NCI-H2171 treated with DMSO at 0.1 percent for 48 hours (cell line): ENCODE measurements around the gene WDR7.

ENCODE experiments used
- DNase-seq: peaks from one replicate; lab custom pipeline; 2025; lab: John Stamatoyannopoulos, UW

WDR7 gene

DNA sequence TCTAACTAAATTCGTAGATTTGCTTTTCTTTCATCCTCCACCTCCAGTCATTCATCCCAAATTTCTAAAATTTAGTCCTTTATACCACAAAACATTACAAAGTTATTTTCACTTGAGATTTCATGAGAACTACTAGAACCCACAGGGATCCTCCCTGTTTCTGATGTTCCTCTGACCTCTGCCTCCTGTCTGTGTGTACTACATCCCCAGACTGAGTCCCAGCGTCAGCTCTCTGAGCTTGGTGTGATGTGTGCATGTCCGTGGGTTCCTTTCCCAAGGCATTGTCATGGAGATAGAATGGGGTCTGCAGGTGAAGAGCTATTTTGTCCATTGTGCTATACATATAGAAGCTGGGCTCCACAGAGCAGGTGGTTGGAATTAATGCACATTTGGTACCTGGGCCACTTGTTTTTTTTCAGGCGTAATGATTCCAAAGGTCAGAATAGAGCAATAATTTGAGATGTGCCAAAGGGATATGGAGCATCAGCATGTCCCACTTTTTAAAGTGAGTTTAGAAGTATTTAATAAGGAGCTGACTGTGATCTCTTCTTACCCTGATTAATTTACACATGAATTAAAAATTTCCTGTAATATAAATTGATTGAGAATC is 344.5 kb downstream of the WDR7 start:
- no peak for DNase-seq

DNA sequence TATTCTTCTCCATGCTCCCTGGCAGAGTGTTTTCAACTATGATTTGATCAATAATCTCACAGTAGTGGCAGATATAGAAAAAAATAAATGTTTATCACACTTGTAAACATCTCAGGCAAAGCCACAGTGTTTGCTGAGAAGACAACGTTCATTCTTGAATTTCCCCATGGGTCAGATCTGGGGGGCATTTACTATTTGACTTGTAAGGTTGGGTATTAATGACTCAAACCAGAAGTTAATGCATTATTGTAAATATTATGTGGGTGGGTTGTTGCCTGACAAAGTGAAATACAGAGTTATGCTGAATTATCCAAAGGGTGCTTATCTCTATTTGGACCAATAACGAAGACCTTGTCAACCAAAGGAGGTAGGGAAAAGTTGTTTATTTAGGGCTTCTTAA is 346.0 kb downstream of the WDR7 start:
- no peak for DNase-seq

DNA sequence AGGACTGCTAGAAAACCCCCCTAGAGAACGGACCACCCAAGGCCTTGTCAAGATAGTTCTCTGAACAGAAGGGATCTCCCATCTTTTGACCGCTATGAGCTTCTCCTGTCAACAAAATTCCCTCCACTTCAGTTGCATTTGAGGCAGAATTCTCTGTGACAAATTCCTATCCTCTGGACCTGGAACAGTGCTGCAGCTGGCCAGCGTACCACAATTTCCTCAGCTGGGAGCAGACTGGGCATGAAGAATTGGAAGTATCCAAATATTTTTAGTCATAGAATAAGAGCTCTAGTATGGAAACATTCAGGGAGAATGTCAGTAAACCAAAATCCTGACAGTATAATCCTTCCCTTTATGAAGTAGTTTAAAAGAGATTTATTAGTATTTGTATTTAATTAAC is 348.7 kb downstream of the WDR7 start:
- no peak for DNase-seq

DNA sequence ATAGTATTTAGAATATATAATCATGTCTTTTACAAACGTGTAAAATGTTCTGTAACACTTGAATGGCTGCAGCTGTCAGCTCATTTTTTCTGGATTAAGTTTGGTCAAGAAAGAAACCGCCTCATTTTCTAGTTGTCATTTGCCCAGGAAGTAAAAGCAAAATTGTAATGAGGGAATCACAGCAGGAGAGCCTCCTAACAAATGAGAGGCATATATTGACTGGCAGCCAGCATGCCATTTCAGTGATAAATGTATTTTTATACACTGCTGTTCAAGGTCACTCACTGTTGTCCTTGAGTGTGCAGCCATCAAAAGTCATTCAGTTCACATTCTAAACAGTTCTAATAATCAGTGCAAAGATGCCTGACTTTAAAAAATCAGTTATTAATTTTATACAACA is 351.5 kb downstream of the WDR7 start:
- peak; percentile 6 for DNase-seq

DNA sequence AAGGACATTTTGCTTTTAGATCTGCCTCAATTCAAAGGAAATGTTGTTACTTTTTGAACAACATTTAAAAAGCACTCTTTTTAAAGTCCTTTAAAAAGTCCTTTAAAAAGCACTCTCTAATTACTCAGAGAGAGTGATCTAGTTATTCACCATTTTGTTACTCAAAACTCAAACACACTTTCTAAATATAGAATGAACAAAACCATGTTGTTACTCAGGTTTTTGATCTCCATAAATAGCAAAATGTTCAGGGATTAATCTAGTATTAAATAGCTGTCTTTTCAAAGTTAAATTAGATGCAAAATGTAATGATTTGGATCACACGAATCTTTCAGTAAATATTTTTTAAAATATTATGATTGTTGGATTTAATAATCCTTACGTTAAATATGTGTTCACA is 352.2 kb downstream of the WDR7 start:
- DNase-seq = no peak

DNA sequence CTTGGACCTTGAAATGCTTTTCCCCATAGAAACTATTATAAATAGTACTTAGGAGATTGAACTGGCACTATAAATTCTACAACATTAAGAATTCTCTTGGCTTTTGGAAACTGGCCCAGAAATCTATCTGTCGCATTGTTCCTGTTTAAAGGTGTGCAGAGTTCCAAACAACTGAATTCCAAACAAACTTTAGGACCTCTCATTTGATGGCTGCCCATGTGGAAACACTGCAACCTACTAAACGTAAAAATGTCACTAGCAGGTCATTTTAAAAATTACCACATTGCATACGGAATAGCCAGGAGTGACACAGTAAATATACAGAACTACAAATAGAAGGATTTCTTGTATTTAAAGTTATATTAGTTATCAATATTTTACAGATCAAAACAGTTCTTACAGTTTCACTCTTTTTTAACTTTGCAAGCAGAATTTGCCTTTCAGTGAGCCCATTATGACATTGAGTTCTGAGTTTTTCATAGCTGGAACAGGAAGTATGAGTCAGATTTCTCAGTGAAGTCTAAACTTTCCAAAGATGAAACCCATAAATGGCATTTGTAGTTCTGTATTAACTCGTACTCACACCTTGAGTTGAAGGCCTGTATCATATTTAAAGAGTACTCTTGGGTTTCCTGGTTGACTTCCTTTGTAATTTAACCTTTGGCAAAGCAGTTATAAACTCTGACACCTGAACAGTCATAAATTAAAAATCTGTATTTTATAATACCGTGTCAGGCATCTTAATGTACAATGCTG is 353.4 kb downstream of the WDR7 start:
- no peak for DNase-seq

DNA sequence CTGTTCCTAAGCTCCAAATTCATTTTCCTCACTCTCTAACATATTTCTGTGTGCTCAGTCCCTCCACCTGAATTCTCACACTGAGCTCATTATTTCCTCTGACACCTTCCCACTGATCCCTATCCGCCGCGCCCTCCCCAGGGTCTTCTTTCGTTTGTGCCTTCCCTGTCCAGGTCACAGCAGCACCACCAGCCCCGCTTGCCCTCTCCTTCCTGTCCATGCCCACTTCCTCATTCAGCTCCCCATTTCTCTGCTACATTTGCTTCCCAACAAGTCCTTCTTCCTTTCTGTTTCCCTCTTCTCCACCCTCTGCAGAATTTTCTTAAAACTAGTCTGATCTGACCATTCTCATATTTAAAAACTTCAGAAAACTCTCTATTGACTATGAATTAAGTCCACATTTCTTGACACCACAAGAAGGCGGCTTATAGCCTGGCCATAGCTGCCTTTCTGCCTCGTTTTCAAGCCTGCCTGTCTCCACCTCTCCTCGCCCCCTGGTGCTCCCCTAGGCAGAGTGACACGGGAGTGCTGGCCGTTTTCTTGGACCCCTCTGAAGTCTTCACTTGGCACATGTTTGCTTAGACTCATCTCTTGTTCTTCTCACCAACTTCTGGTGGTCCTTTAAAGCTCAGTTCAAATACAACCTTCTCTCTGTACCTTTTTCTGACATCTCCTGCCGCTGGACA is 357.0 kb downstream of the WDR7 start:
- DNase-seq = no peak

DNA sequence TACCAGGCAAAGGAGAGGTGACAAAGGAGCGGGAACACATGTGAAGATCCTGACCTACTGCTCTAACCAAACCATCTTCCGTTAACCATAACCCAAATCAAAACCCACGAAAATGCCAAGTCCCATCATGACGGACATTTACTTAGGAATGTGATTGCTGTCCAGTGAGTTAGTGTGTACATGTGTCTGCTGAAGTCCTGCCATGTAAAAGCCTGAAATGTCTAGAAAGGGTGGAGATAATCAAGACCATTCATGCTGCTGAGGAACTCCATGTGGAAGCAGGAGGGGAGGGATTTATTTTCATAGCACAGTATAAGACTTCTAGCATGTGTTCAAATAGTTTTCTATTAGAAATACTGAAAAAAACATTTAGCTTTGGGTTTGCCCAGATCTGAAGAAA is 358.7 kb downstream of the WDR7 start:
- no peak for DNase-seq

DNA sequence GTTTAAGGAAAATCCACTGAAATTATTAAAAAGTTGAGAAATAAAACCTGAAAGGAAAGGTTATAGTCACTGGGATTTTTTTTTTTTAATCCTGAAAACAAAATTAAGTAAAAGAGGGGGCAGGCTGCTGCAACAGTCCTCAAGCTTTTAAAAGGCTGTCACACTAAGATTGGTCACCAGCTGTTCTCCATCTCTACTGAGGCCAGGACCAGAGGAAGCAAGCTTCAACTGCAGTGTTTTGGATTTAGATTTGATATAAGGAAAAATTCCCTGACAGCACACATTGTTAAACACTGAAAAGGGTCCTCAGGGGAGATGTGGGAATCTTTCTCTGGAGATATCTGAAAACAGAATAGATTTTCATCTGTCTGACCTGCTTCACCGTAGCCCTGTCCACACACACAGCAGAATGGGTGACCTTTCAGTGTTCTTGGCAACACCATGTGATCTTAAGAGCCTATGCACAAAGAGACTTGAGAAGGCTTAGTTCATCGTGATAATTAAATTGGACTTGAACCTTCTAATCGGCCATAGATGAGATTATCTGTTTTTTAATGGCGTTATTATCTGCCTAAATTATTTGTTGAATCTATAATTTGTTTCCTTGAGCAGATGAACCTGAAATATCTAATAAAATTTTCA is 363.7 kb downstream of the WDR7 start:
- no peak for DNase-seq

DNA sequence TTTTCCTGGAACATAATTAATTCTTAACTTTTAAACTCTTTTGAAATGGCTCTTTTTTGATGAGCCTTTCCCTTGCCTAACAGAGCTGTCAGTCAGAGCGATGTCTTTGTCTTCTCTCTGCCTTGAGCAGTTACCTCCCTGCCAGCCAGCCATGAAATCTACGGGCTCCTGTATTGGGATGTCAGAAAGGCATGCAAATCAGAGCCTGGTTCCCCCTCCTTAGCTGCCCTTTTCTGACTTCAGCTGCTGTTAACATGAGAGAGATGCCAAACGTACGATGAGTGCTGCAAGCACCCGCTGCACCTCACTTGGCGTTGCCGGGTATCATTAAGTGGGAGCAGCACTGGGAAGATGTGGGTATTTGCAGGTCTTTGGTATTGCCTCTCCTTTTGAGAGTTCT is 364.3 kb downstream of the WDR7 start:
- no peak for DNase-seq

DNA sequence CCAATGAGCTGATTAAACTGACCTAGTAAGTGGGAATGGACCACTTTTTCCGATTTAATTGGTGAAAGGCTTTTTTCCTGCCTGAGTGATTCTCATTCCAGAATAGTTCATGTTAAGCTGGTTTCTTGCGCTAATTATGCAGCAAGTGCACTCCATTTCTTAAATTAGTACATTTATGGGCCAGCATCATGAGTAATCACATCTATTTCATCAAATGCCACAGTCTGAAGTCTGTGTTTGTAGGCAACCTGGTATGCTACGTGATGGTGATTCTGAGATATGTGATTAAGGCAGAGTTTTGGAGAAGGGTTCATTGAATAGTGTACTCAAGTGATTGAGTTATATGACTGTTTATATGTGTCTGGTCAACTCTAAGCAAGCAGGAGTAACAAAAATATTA is 367.7 kb downstream of the WDR7 start:
- DNase-seq = no peak

DNA sequence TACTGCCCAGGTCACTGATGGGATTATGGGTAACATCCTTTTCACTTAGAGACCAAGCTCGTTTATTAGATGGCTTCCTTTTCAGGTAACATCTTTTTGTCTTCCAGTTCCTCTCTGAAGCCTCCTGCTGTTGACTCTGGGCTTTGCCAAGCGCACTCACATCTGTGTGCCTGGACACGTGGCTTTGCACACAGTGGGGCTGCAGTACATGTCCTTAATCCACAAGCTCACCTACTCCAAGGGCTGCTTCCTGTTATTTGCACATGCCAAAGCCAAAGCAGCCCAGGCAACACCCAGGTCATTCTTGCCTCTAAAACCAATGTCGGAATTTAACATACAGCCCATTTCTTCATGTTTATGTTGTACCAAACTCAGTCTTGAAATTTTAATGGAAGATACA is 371.6 kb downstream of the WDR7 start:
- no peak for DNase-seq

DNA sequence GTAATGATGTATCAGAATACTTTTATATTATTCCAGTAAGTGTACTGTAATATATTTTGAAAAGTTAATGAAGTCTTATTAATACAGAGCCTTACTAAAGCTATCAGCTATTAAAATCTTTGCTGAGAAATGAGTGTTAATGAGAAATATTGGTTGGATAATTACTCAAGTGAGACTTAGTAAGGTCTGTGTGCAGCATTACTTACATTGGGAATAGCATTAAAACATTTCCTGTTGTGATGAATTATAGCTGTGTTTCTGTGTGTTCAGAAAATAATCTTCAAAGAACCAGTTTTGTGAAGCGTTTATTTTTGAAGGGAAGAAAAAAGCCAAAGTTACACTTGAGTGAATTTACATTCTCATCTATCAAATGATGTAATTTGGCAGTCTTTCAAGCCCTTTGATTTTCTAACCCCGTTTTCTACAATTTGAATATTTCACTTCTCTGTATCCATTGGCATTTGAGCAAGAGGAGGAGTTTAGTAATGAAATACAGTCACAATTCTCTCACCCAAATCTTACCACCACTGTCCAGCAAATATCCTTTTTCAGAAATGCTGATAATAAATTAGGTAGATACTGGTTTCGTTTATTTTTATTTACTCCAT is 372.2 kb downstream of the WDR7 start:
- no peak for DNase-seq

DNA sequence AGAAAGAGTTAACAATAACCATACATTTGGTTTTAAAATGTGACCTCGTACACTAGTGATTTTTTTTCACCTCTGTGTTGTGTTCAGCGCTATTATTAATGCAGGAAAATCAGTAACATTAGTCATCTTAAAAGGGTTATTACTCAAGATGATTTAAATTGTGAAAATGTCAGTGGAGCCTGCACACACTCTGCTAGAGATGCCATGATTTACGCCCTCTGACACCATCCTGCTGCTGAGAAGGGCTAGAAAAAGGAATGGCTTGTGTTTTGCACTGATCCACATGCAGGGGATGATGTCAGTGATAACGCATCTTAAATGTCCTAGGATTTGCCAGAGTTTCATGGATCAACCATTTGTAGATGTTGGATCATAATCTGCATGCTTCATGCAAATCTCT is 374.4 kb downstream of the WDR7 start:
- no peak for DNase-seq

DNA sequence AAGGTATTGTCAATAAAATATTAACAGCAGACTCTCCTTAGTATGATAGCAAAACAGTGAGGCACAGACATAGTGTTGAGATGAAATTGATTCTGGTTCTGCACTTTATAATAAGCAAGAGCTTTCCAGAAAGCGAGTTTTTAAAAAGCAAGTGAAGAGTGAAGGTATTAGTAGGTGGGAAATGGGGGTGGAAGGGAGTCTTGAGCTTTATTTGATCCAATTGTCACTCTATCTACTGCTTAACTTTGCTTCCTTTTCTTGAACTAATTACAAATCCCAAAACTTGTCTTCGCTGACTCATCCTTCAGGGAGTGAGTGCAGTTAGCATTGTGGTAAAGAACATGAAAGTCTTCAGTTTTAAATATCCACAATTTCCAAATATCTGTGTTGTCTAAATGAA is 375.2 kb downstream of the WDR7 start:
- no peak for DNase-seq

DNA sequence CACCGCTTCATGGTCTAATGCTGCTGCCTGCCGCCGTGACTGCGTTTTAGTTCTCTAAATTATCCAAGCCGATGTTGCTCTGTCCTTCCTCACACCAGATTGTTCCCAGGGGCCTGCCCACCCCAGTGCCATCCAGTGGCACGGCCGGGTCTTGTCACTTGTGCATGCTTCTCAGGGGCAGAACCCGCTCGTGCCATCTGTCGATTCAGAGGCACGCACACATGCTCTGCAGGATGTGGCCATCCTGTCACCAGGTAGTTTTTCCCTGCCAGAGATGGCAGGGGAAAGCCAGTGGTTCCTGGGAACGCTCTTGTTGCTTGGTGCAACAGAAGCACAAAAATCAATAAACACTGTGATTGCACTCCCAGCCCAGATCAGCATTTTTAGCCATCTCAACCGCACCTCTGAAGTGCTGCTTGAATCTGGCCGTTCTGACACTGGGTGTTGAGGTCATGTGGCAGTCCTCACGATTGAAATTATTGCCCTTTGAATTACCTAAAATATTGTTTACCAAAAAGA is 376.1 kb downstream of the WDR7 start:
- DNase-seq = peak; percentile 74

DNA sequence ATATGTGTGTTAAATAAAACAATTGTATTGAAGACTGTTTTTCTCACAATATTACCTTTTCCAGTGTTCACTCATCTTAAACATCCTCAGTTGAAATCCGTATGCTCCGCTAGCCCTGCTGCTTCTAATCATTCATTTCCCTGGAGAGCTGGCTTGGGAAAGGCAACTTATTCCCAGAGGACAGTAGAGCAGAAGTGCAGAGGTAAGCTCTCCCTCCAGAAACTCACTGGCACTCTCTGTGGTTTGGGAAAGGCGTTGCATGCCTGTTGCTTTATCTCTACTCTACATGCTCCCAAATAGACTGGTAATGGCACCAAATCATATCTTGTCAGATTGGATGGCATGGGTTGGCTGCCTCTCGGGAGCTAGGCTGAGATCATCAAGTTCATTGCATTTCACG is 378.6 kb downstream of the WDR7 start:
- peak; percentile 95 for DNase-seq

DNA sequence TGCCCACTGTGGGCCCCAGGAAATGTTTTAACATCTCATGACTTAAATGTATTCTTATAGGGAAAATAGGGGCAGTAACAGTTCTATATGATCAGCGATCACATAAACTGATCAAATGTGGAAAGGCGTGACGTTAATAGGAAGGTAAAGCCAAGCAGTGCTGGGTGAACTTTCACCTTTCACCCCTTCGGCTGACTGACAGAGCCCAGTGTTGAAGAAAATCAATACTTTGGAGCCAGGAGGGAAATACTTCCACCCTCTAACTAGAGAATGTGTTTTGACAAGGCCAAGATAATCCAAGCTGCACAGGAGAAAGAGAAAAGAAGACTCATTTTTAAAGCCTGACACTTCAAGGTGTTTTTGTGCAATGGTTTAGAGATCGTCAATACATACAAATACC is 379.3 kb downstream of the WDR7 start:
- DNase-seq = no peak

DNA sequence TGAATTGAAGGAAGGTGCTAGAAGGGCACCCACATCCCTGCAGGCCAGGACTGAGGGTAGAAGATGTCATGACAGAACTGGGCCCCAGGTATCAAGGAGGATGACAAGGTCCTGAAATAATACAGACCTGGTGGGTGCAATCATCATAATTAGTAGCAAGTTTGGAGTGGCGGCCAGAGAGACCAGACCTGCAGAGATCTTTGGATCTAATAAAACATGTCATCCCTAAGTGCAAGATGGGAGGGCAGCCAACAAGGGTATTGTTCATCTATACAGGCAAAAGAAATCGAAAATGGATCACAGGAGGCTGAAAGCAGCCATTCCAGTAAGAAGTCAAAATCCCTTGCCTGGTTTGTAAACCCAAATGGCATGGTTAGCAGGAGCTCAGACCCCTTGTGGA is 384.4 kb downstream of the WDR7 start:
- no peak for DNase-seq

DNA sequence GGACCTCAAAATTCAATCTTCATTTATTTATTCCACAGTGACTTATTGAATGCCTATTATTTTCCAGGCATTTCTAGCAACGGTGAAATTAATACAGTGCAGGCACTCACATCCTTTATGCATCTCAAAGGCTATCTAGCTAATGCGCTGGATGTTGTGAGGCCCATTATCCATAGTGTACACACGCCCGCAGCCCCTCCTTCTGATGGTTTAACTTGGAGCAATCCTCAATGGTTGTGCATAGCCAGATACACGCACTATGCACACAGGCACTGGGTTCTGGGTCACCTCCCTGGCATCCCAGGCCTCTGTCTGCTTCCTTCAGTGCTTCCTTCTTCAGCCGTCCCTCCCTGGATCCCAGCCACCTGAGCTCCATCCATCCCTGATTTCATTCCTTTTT is 387.2 kb downstream of the WDR7 start:
- DNase-seq = no peak

DNA sequence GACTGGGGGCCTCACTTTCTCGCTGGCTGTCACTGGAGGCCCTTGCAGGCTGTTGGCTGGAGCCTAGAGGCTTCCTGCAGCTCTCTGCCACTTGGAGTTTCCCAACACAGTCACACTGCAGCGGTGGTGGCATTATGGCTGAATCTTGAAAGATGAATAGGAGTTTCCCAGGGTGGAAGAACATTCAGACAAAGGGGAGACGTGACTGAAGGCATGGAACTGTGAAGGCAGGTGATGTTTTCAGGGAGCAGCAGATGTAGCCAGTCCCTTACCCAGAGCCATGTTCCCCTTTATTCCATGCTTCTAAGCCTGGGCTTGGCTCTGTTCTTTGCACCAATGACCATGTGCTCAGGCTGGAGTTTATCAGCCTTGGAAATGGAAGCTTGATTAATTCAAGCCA is 389.0 kb downstream of the WDR7 start:
- DNase-seq = no peak

DNA sequence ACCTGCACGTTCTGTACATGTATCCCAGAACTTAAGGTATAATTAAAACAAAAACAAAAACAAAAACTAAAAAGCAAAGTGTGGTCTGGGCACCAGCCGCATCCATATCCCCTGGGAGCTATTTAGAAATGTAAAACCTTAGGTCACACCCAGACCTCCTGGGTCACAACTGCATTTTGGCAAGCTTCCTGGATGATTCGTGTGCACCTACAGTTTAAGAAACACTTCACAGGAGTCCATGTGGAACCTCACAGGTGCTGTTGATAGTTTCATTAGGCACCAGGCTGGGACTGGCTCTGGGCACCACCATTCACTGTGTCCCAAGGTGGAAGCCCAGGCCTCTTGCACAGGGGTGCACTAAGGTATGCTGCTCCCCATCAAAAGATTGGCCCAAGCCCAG is 392.1 kb downstream of the WDR7 start:
- DNase-seq = peak; percentile 69
